Measurements from ENCODE around the gene KRTAP16-1. TPM values are rescaled to one million over a fixed set of nuclear protein-coding genes. Genes with fewer than 3 reads are reported as not detected.

The KRTAP16-1 gene
- total and polyA plus RNA-seq, 2 donors (not counting 3 experiments of a cell fraction or from before 2014, with no cell fraction given) = not detected

DNA sequence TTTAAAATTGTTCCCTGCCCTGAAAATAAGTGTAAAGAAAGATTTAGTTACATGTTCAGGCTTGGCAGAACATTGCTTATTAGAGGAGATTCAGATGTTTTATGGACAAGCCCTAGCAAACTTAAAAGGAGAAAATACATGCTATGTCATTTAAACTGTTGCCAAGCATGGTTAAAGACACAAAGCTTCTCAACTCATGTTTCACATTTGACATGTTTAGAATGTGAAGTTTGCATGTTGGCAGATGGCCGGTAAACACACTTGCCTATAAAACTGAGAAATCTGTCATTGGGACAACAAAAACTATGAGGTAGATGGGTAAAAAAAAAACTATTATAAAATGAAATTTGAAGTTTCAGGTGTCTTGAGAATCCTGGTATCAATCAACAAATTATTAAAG, 12.3 kb downstream of the KRTAP16-1 start:
- no TSS peak for BruUV-seq (replicated peaks)
- POLR2A ChIA-PET = no interaction called here
- CTCF ChIA-PET = no interaction called here
- Histone ChIP-seq H3K9me1 (replicated peaks; ENCODE audit: control insufficient read depth, extremely low read depth, insufficient read depth, low read length) (no peaks in the 10 kb centered on the region), H4K20me1 (replicated peaks; ENCODE audit: control insufficient read depth, extremely low read depth, insufficient read depth, low read length) (no peaks in the 10 kb centered on the region), H2AFZ (ENCODE audit: low read depth, low read length) (no peak overlapping the region), H3K36me3 (ENCODE audit: control insufficient read depth in 2 of 2, extremely low read depth in 1 of 2, insufficient read depth in 2 of 2, low read length in 2 of 2) (no peaks in the 10 kb centered on the region), H3K4me1 (ENCODE audit: control insufficient read depth, extremely low read depth, insufficient read depth, low read length) (no peaks in the 10 kb centered on the region), H3K4me3 (replicated peaks in 1 of 3; ENCODE audit: insufficient read depth in 1 of 3, low read depth in 1 of 3, low read length in 3 of 3) (no peak overlapping the region), H3K79me2 (ENCODE audit: control insufficient read depth, insufficient read depth, low read length) (no peaks in the 10 kb centered on the region), H3K27ac (ENCODE audit: insufficient read depth, low read depth, low read length) (no peak overlapping the region), H3K27me3 (ENCODE audit: control insufficient read depth in 2 of 2, insufficient read depth in 2 of 2, low read length in 2 of 2) (no peaks in the 10 kb centered on the region), H3K9ac (replicated peaks; ENCODE audit: extremely low read depth, insufficient read depth, low read length) (no peak overlapping the region), H3K9me3 (replicated peaks; ENCODE audit: control insufficient read depth, insufficient read depth, low read length) (no peaks in the 10 kb centered on the region), H3K4me2 (ENCODE audit: insufficient read depth, low read length) (no peak overlapping the region)
- no peak for DNase-seq (ENCODE audit: low read depth, low spot score)
- no peak for FAIRE-seq
- TF ChIP-seq POLR2A (IDR thresholded peaks at IDR 0.05; ENCODE audit: low read depth, low read length) (no peak), GATA2 (IDR thresholded peaks at IDR 0.05; ENCODE audit: insufficient read depth, insufficient read length, low read depth, low read length) (no peak), MYC (IDR thresholded peaks at IDR 0.05; ENCODE audit: low read depth, low read length) (no peak), FOS (IDR thresholded peaks at IDR 0.05; ENCODE audit: borderline replicate concordance, insufficient read depth, low read length) (no peak), POLR2AphosphoS5 (IDR thresholded peaks at IDR 0.05; ENCODE audit: insufficient read depth, low read depth, low read length) (no peak), JUN (IDR thresholded peaks at IDR 0.05; ENCODE audit: borderline replicate concordance, insufficient read depth, insufficient read length, low read depth) (no peak), EZH2 (IDR thresholded peaks at IDR 0.05; ENCODE audit: borderline replicate concordance, low read depth, low read length, severe bottlenecking) (no peak)
- TF ChIP-seq, protein P1, sequence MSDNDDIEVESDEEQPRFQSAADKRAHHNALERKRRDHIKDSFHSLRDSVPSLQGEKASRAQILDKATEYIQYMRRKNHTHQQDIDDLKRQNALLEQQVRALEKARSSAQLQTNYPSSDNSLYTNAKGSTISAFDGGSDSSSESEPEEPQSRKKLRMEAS (IDR thresholded peaks at IDR 0.05; ENCODE audit: insufficient read depth, insufficient read length) = no peak
- TF ChIP-seq, protein P2, sequence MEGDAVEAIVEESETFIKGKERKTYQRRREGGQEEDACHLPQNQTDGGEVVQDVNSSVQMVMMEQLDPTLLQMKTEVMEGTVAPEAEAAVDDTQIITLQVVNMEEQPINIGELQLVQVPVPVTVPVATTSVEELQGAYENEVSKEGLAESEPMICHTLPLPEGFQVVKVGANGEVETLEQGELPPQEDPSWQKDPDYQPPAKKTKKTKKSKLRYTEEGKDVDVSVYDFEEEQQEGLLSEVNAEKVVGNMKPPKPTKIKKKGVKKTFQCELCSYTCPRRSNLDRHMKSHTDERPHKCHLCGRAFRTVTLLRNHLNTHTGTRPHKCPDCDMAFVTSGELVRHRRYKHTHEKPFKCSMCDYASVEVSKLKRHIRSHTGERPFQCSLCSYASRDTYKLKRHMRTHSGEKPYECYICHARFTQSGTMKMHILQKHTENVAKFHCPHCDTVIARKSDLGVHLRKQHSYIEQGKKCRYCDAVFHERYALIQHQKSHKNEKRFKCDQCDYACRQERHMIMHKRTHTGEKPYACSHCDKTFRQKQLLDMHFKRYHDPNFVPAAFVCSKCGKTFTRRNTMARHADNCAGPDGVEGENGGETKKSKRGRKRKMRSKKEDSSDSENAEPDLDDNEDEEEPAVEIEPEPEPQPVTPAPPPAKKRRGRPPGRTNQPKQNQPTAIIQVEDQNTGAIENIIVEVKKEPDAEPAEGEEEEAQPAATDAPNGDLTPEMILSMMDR (IDR thresholded peaks at IDR 0.05; ENCODE audit: extremely low read depth in 1 of 2, insufficient read depth in 1 of 2, low read depth in 1 of 2, low read length in 2 of 2) = no peak
- intact Hi-C loops (cut with micrococcal nuclease) = no loop called here
- dilution Hi-C loops (cut with MboI; ENCODE audit: extremely low pct_ligation_motif_present, low sequenced_read_pairs) = no loop called here

Data from endothelial cell of umbilical vein (primary cell).